Lung microvascular endothelial cell (primary cell): ENCODE data around the gene CDH24. TPM values are rescaled to one million over a fixed set of nuclear protein-coding genes. Genes with fewer than 3 reads are reported as not detected.

Experiments used
- total RNA-seq: library from RNA; depleted of rRNA; stranded (reverse); fragments of >200 nt; gene quantifications from 2 replicates; pipeline ENCODE4 v1.2.1, GENCODE V29; 2014

The CDH24 gene
- total RNA-seq, 1 donor from 2014 or later: 0.60 TPM

Other genes with a start within 250 kb of the CDH24 start
- gene SLC7A7, start 242.1 kb downstream of the CDH24 start, total RNA-seq: 5.0 and 6.7 TPM in 2 replicates
- 43.7 and 46.9 TPM in 2 replicates for gene MRPL52, start 227.6 kb downstream of the CDH24 start, total RNA-seq
- 43.3 and 80.2 TPM in 2 replicates for gene MMP14, start 220.9 kb downstream of the CDH24 start, total RNA-seq
- gene LRP10, start 185.8 kb downstream of the CDH24 start, total RNA-seq: 37.3 and 44.0 TPM in 2 replicates
- under 0.01 TPM in 1 of 2 replicates, not detected in the other for gene REM2, start 174.3 kb downstream of the CDH24 start, total RNA-seq
- gene RBM23, start 138.4 kb downstream of the CDH24 start, total RNA-seq: 24.0 and 37.7 TPM in 2 replicates
- gene PRMT5, start 128.1 kb downstream of the CDH24 start, total RNA-seq: 35.3 and 41.9 TPM in 2 replicates
- 6.3 and 28.5 TPM in 2 replicates for gene HAUS4, start 100.4 kb downstream of the CDH24 start, total RNA-seq
- 36.0 and 70.2 TPM in 2 replicates for gene AJUBA, start 75.0 kb downstream of the CDH24 start, total RNA-seq
- 2.4 and 3.9 TPM in 2 replicates for gene C14orf93, start 47.4 kb downstream of the CDH24 start, total RNA-seq
- gene PSMB5, start 22.6 kb downstream of the CDH24 start, total RNA-seq: 183 and 219 TPM in 2 replicates
- not detected in 2 replicates for gene PSMB11, start 15.3 kb downstream of the CDH24 start, total RNA-seq
- gene ACIN1, start 37.6 kb upstream of the CDH24 start, total RNA-seq: 32.7 and 48.6 TPM in 2 replicates
- gene C14orf119, start 38.0 kb upstream of the CDH24 start, total RNA-seq: 41.2 and 45.0 TPM in 2 replicates
- not detected in 2 replicates for gene CIROP, start 47.5 kb upstream of the CDH24 start, total RNA-seq
- not detected in 2 replicates for gene CEBPE, start 61.7 kb upstream of the CDH24 start, total RNA-seq
- gene SLC7A8, start 126.1 kb upstream of the CDH24 start, total RNA-seq: 0.44 TPM in 1 of 2 replicates, not detected in the other
- not detected in 2 replicates for gene RNF212B, start 180.4 kb upstream of the CDH24 start, total RNA-seq
- gene HOMEZ, start 228.6 kb upstream of the CDH24 start, total RNA-seq: 3.1 and 3.4 TPM in 2 replicates
- gene PPP1R3E, start 245.3 kb upstream of the CDH24 start, total RNA-seq: 1.5 and 3.6 TPM in 2 replicates
- 9.4 and 14.9 TPM in 2 replicates for gene BCL2L2, start 249.3 kb upstream of the CDH24 start, total RNA-seq